Loucy (cell line): ENCODE measurements around the gene MAN2A2.

ENCODE experiments used
- H2AFZ ChIP-seq: fragments of 200-600 bp; sonication (generic); 2 replicates; pipeline ENCODE4 v1.6.0; 2016; ENCODE audit warnings: antibody characterized with exemption, mild to moderate bottlenecking, low read length, moderate library complexity
- H3F3A ChIP-seq: fragments of 200-600 bp; 2 replicates; pipeline ENCODE4 v1.6.0; 2016; ENCODE audit warnings: antibody characterized with exemption, low read depth, mild to moderate bottlenecking
- H3K27me3 ChIP-seq: fragments of 200-600 bp; sonication (generic); 2 replicates; pipeline ENCODE4 v1.6.1; 2014; ENCODE audit warnings: low read length, mild to moderate bottlenecking; ENCODE audit not compliant: insufficient read depth, poor library complexity, severe bottlenecking
- H3K36me3 ChIP-seq: fragments of 200-600 bp; sonication (generic); 2 replicates; pipeline ENCODE4 v1.6.1; 2016; ENCODE audit warnings: low read length; ENCODE audit not compliant: insufficient read depth
- H3K4me1 ChIP-seq: fragments of 200-600 bp; sonication (generic); 2 replicates; pipeline ENCODE4 v1.5.1; 2014; ENCODE audit warnings: low read length, mild to moderate bottlenecking; ENCODE audit not compliant: insufficient read depth, poor library complexity, severe bottlenecking
- H3K4me2 ChIP-seq: fragments of 200-600 bp; sonication (generic); 2 replicates; pipeline ENCODE4 v1.6.0; 2014; ENCODE audit warnings: antibody characterized with exemption, low read length, low read depth, mild to moderate bottlenecking; ENCODE audit not compliant: poor library complexity, severe bottlenecking
- H3K4me3 ChIP-seq: fragments of 200-600 bp; sonication (generic); 2 replicates; pipeline ENCODE4 v1.5.1; 2014; ENCODE audit warnings: low read length, mild to moderate bottlenecking, mixed read lengths; ENCODE audit not compliant: poor library complexity, severe bottlenecking
- H3K79me2 ChIP-seq: fragments of 200-600 bp; sonication (generic); 2 replicates; pipeline ENCODE4 v1.6.1; 2014; ENCODE audit warnings: low read length; ENCODE audit not compliant: insufficient read depth
- H3K9ac ChIP-seq: fragments of 200-600 bp; sonication (generic); 2 replicates; pipeline ENCODE4 v1.6.0; 2014; ENCODE audit warnings: mild to moderate bottlenecking, low read depth, low read length, moderate library complexity; ENCODE audit not compliant: poor library complexity, severe bottlenecking
- H3K9me2 ChIP-seq: fragments of 200-600 bp; sonication (generic); replicated peaks from 2 replicates; pipeline ENCODE4 v1.6.1; 2016; ENCODE audit warnings: low read depth, low read length, mixed read lengths
- H3K9me3 ChIP-seq: fragments of 200-600 bp; sonication (generic); 2 replicates; pipeline ENCODE4 v1.6.1; 2014; ENCODE audit warnings: mild to moderate bottlenecking, antibody characterized with exemption, low read length, low read depth; ENCODE audit not compliant: insufficient read depth
- H4K20me1 ChIP-seq: fragments of 200-600 bp; sonication (generic); 2 replicates; pipeline ENCODE4 v1.6.0; 2014; ENCODE audit warnings: antibody characterized with exemption, low read length, mild to moderate bottlenecking; ENCODE audit not compliant: insufficient read depth, poor library complexity, severe bottlenecking
- CTCF ChIP-seq: fragments of 200-600 bp; sonication (generic); conservative IDR thresholded peaks from 2 replicates; pipeline ENCODE4 v1.5.1; 2014; ENCODE audit warnings: mild to moderate bottlenecking, antibody characterized with exemption, low read length
- EZH2phosphoT487 ChIP-seq: fragments of 200-600 bp; IDR thresholded peaks from 2 replicates; pipeline ENCODE4 v1.6.1; 2018; ENCODE audit warnings: antibody characterized with exemption, mild to moderate bottlenecking, moderate library complexity, borderline replicate concordance

The MAN2A2 gene

DNA sequence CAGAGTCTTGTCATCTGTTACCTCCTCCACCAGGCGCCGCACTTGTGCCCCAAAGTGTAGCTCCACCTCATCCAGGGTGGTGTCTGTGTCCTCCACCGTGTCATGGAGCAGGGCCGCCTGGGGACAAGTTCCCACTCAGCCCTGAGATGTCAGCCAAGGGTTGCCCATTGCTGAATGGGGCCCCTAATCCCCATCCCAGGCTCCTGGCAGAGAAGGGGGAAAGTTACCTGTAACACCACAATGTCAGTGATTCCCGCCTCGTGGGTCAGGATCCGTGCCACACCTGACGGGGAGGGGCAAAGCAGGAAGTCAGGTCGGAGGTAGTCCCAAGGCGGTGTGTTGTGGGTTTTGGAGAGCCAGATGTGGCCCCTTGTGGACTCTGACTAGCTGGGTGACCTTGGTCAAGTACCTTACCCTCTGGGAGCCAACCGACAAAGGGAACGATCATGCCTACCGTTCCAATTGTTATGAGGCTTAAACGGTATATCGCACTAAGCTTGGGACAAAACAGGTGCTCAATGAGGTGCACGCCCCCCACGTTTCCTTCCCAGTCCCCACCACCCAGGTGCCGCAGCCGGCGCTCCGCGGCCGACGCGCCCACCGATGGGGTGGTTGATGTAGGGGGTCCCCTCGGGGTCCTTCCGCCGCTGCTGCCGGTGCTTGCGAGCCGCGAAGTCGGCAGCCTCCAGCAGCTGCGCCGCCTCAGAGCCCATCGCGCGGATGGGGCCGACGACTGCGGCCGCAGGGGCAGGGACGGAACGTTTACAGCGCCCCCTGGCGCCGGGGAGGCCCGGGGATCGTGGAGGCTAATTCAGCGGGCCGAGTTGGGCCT, 28.9 kb downstream of the MAN2A2 start, which contains the start of gene HDDC3:
Gene HDDC3, minus strand, starts transcription at position 722 of the 832 bp plus-strand sequence. Its CDS starts 9 bp downstream, at position 713.
- Histone ChIP-seq H3K4me1 (peaks cover 45% of the 10 kb centered on the region), H4K20me1 (peaks cover 16% of the 10 kb centered on the region), H3K79me2 (peaks cover 36% of the 10 kb centered on the region), H3K9me3 (no peaks in the 10 kb centered on the region), H3K36me3 (no peaks in the 10 kb centered on the region), H3K27me3 (no peaks in the 10 kb centered on the region), H3K9ac (peak within 1 kb of the TSS; percentile 82), H3K4me3 (peak within 1 kb of the TSS; percentile 85), H3F3A (0 out of 2 replicates have a peak, but pooled peaks cover 5% of the 10 kb centered on the region), H3K4me2 (peak within 1 kb of the TSS; percentile 85), H2AFZ (peak within 1 kb of the TSS; percentile 81), H3K9me2 (no peaks in the 10 kb centered on the region)
- no peak for TF ChIP-seq EZH2phosphoT487
- peak; percentile 77 for TF ChIP-seq CTCF

DNA sequence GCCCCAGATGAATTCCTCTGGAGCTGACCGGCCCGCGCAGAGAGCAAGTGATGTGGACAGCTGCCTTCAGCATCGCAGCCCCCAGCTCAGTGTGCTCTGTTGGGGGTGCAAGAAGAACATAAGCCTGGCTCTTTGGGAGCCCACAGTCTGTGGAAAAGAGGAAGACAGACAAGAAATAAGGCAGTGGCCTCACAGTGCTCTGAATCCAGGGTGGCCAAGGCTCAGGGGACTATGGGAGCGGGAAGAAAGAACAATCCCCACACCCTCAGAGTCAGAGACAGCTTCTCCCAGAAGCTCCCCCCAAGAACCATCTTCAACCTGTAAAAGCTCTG, 29.5 kb downstream of the MAN2A2 start:
- Histone ChIP-seq H3K27me3 (no peaks in the 10 kb centered on the region), H3F3A (0 out of 2 replicates have a peak, but pooled peaks cover 5% of the 10 kb centered on the region), H3K9ac (peak overlapping the region; percentile 82), H3K79me2 (peaks cover 39% of the 10 kb centered on the region), H3K9me3 (no peaks in the 10 kb centered on the region), H2AFZ (peak overlapping the region; percentile 81), H4K20me1 (peaks cover 18% of the 10 kb centered on the region), H3K4me2 (peak overlapping the region; percentile 85), H3K4me3 (peak overlapping the region; percentile 85), H3K36me3 (no peaks in the 10 kb centered on the region), H3K4me1 (peaks cover 45% of the 10 kb centered on the region), H3K9me2 (no peaks in the 10 kb centered on the region)
- TF ChIP-seq EZH2phosphoT487 (no peak), CTCF (no peak)

- Histone ChIP-seq H3K4me3 (no peak overlapping the region), H3K4me2 (no peak overlapping the region), H3K9ac (peak overlapping the region; percentile 82), H3K79me2 (peaks cover 44% of the 10 kb centered on the region), H2AFZ (no peak overlapping the region), H3F3A (0 out of 2 replicates have a peak, but pooled peaks cover 5% of the 10 kb centered on the region), H3K4me1 (peaks cover 45% of the 10 kb centered on the region), H4K20me1 (peaks cover 18% of the 10 kb centered on the region), H3K9me3 (no peaks in the 10 kb centered on the region), H3K27me3 (no peaks in the 10 kb centered on the region), H3K36me3 (no peaks in the 10 kb centered on the region), H3K9me2 (no peaks in the 10 kb centered on the region)
- no peak for TF ChIP-seq CTCF
- no peak for TF ChIP-seq EZH2phosphoT487
Observed at GRCh38 chr15:90933301-90933700, 30.2 kb downstream of the MAN2A2 start.
